ENCODE measurements around the gene SKAP2. TPM values are rescaled to one million over a fixed set of nuclear protein-coding genes. Genes with fewer than 3 reads are reported as not detected.

SKAP2 gene
- total and polyA plus RNA-seq, 2 of the 13 experiments (the other 11 are each of a cell fraction or from before 2014, with no cell fraction given) = 3.6 to 12.9 TPM

- TF ChIP-seq PRDM15 (CRISPR knock-in tag; IDR thresholded peaks at IDR 0.05) = no peak
- TF ChIP-seq ONECUT2 (CRISPR knock-in tag; IDR thresholded peaks at IDR 0.05) = no peak
- TF ChIP-seq, protein P1, sequence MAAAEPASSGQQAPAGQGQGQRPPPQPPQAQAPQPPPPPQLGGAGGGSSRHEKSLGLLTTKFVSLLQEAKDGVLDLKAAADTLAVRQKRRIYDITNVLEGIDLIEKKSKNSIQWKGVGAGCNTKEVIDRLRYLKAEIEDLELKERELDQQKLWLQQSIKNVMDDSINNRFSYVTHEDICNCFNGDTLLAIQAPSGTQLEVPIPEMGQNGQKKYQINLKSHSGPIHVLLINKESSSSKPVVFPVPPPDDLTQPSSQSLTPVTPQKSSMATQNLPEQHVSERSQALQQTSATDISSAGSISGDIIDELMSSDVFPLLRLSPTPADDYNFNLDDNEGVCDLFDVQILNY (CRISPR knock-in tag; conservative IDR thresholded peaks at IDR 0.05) = no peak
- TF ChIP-seq KLF11 (CRISPR knock-in tag; IDR thresholded peaks at IDR 0.05) = no peak
- TF ChIP-seq RARG (CRISPR knock-in tag; IDR thresholded peaks at IDR 0.05; ENCODE audit: low read depth) = no peak
- TF ChIP-seq GLMP (CRISPR knock-in tag; IDR thresholded peaks at IDR 0.05; ENCODE audit: borderline replicate concordance) = no peak
- TF ChIP-seq SMAD3 (CRISPR knock-in tag; IDR thresholded peaks at IDR 0.05) = no peak; the same call in 1 of the 2 replicates
- no peak for TF ChIP-seq RFX3 (CRISPR knock-in tag; IDR thresholded peaks at IDR 0.05)
- TF ChIP-seq ZSCAN30 (CRISPR knock-in tag; IDR thresholded peaks at IDR 0.05) = no peak
- TF ChIP-seq MAX (IDR thresholded peaks at IDR 0.05) = peak; percentile 48; the same call in 1 of the 2 replicates
- TF ChIP-seq CSRNP1 (CRISPR knock-in tag; IDR thresholded peaks at IDR 0.05) = no peak
- peak; percentile 51; the same call in 1 of the 2 replicates for TF ChIP-seq HDAC2 (CRISPR knock-in tag; IDR thresholded peaks at IDR 0.05)
- TF ChIP-seq NFRKB (IDR thresholded peaks at IDR 0.05) = no peak
- TF ChIP-seq, protein P2, sequence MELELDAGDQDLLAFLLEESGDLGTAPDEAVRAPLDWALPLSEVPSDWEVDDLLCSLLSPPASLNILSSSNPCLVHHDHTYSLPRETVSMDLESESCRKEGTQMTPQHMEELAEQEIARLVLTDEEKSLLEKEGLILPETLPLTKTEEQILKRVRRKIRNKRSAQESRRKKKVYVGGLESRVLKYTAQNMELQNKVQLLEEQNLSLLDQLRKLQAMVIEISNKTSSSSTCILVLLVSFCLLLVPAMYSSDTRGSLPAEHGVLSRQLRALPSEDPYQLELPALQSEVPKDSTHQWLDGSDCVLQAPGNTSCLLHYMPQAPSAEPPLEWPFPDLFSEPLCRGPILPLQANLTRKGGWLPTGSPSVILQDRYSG (CRISPR knock-in tag; IDR thresholded peaks at IDR 0.05) = no peak
- 0 out of 2 replicates have a peak, but pooled peaks have one; percentile 8 for TF ChIP-seq MEIS2 (CRISPR knock-in tag; IDR thresholded peaks at IDR 0.05)
These were observed at the start of gene SKAP2 (continued) for GRCh38 chr7:26864309-26865093.
